A549 treated with ZK216348 at 1 μM for 4 hours (cell line): Measurements from ENCODE around the gene PIP. TPM values are rescaled to one million over a fixed set of nuclear protein-coding genes. Genes with fewer than 3 reads are reported as not detected.

Source experiments
- total RNA-seq: library from RNA; stranded (reverse); fragments of 200-300 nt; extraction: Qiagen RNA extraction; gene quantifications from 5 replicates; pipeline ENCODE4 v1.2.3, GENCODE V29; 2022; ENCODE audit warnings: low read depth

The PIP gene
- 0.51 to 0.75 TPM (median 0.71 TPM) in 3 of 5 replicates, not detected in the others for total RNA-seq

GRCh38 chr7:143131781-143132180, at the start of gene PIP:
PIP (plus strand) TSS chr7:143132077; CDS start chr7:143132117, 40 bp downstream.

GRCh38 chr7:143183024-143183423, 51.1 kb downstream of the PIP start, which contains the start of gene TAS2R39:
TAS2R39 (plus strand) TSS chr7:143183419; CDS start chr7:143183419, 0 bp downstream.

Other genes starting within 250 kb of the PIP start
- gene TRPV6, start 246.3 kb upstream of the PIP start, total RNA-seq: not detected in 5 replicates
- gene TRPV5, start 198.3 kb upstream of the PIP start, total RNA-seq: not detected in 5 replicates
- gene LLCFC1, start 192.6 kb upstream of the PIP start, total RNA-seq: not detected in 5 replicates
- gene KEL, start 169.7 kb upstream of the PIP start, total RNA-seq: 0.05 TPM in 1 of 5 replicates, not detected in the others
- gene OR9A2, start 104.9 kb upstream of the PIP start, total RNA-seq: not detected in 5 replicates
- gene OR6V1, start 79.7 kb upstream of the PIP start, total RNA-seq: not detected in 5 replicates
- gene TAS2R39, start 51.3 kb downstream of the PIP start, total RNA-seq: not detected in 5 replicates
- gene TAS2R40, start 90.0 kb downstream of the PIP start, total RNA-seq: not detected in 5 replicates
- gene GSTK1, start 131.4 kb downstream of the PIP start, total RNA-seq: 103 to 121 TPM (median 114 TPM) in 5 replicates
- gene TMEM139, start 152.9 kb downstream of the PIP start, total RNA-seq: 0.48 to 1.5 TPM (median 1.0 TPM) in 5 replicates
- 17.2 to 22.5 TPM (median 19.8 TPM) in 5 replicates for gene CASP2, start 156.3 kb downstream of the PIP start, total RNA-seq
- gene CLCN1, start 184.0 kb downstream of the PIP start, total RNA-seq: 0.06 to 0.08 TPM in 2 of 5 replicates, not detected in the others
- gene FAM131B, start 230.6 kb downstream of the PIP start, total RNA-seq: 0.20 to 0.62 TPM (median 0.46 TPM) in 5 replicates
- 131 to 203 TPM (median 178 TPM) in 5 replicates for gene ZYX, start 249.3 kb downstream of the PIP start, total RNA-seq